ENCODE results near the gene ACBD4. TPM values are rescaled to one million over a fixed set of nuclear protein-coding genes. Genes with fewer than 3 reads are reported as not detected.

The ACBD4 gene
- total RNA-seq, 1 experiment from 2014 or later: 9.7 TPM

GRCh38 chr17:45110676-45111611, 24.5 kb upstream of the ACBD4 start:
- no peak overlapping the region for H2AK5ac ChIP-seq (ENCODE audit: insufficient read length, low read length)
- H3K4me3 Mint-ChIP-seq: no peak overlapping the region
- H3K23ac ChIP-seq (ENCODE audit: insufficient read length, low read depth, low read length): no peak overlapping the region
- no peaks in the 10 kb centered on the region for H3K79me2 ChIP-seq (ENCODE audit: insufficient read depth, low read length)
- no peak overlapping the region for H3K14ac ChIP-seq (ENCODE audit: insufficient read depth, low read length)
- H3K4me2 ChIP-seq (ENCODE audit: insufficient read depth, insufficient read length, low read length): no peak overlapping the region
- no peaks in the 10 kb centered on the region for H3K23me2 ChIP-seq (ENCODE audit: insufficient read length, low read depth, low read length, poor library complexity, severe bottlenecking)
- no peaks in the 10 kb centered on the region for H3K4me1 ChIP-seq (ENCODE audit: insufficient read depth, low read length)
- H3K36me3 Mint-ChIP-seq (ENCODE audit: insufficient read depth in 1 of 3, low read depth in 3 of 3): peaks cover 0 to 34% (median 26%) of the 10 kb centered on the region in 3 experiments; a peak in 6 of 7 replicates
- DNase-seq: no peak
- no peak overlapping the region for H3T11ph ChIP-seq (ENCODE audit: low read length)
- no peak overlapping the region for H3K27ac ChIP-seq (ENCODE audit: insufficient read length, low read depth, low read length)
- no peak overlapping the region for H2BK12ac ChIP-seq (ENCODE audit: insufficient read length, low read depth, low read length)
- H3K27ac Mint-ChIP-seq: peak overlapping the region; percentile 57 to 78 (median 60); a peak in 3 of 7 replicates
- no peak overlapping the region for H4K8ac ChIP-seq (replicated peaks; ENCODE audit: insufficient read length, low read depth, low read length)
- H2BK120ac ChIP-seq (ENCODE audit: low read depth, low read length, poor library complexity, severe bottlenecking): no peak overlapping the region
- no peaks in the 10 kb centered on the region for H3K27me3 ChIP-seq (ENCODE audit: insufficient read depth, low read length)
- no CpG with 5 or more reads among the region's 16 CpGs for WGBS (ENCODE audit: extremely low coverage, insufficient read length, low lambda C conversion rate)
- peaks cover 2% of the 10 kb centered on the region; the same call in 1 of the 2 replicates for H3K27me3 Mint-ChIP-seq (ENCODE audit: low read depth)
- H2AFZ ChIP-seq (ENCODE audit: low read length): no peak overlapping the region
- H4K20me1 ChIP-seq (ENCODE audit: control insufficient read depth, insufficient read depth, insufficient read length): no peaks in the 10 kb centered on the region
- peaks cover 4 to 28% of the 10 kb centered on the region in 2 experiments; a peak in 3 of 4 replicates for H3K4me1 Mint-ChIP-seq
- H2BK5ac ChIP-seq (ENCODE audit: insufficient read length, low read length): no peak overlapping the region
- no peaks in the 10 kb centered on the region for H3K79me1 ChIP-seq (ENCODE audit: insufficient read depth, low read depth, low read length, poor library complexity, severe bottlenecking)
- H3K56ac ChIP-seq (ENCODE audit: insufficient read length, low read depth, low read length): no peak overlapping the region
- no peak overlapping the region for H2BK15ac ChIP-seq (ENCODE audit: low read depth, low read length)
- TF ChIP-seq CTCF (conservative IDR thresholded peaks at IDR 0.05): no peak
- no peak overlapping the region for H4K91ac ChIP-seq (ENCODE audit: insufficient read length, low read depth, low read length)
- H3K9me3 Mint-ChIP-seq: no peaks in the 10 kb centered on the region
- H4K5ac ChIP-seq (ENCODE audit: insufficient read length, low read depth, low read length): no peak overlapping the region
- H3K18ac ChIP-seq (ENCODE audit: insufficient read length, low read depth, low read length): no peak overlapping the region
- no peaks in the 10 kb centered on the region for H3K9me3 ChIP-seq (ENCODE audit: control insufficient read depth, low read depth, low read length)
- no peak overlapping the region for H3K9ac ChIP-seq (ENCODE audit: extremely low read depth, insufficient read length, low read length)
- H3K4ac ChIP-seq (ENCODE audit: low read depth, low read length): no peak overlapping the region
- no peak overlapping the region for H2BK20ac ChIP-seq (ENCODE audit: low read depth, low read length, poor library complexity, severe bottlenecking)

All from H9 (cell line).